GM12878 (cell line): ENCODE measurements around the gene SLFN13. TPM values are rescaled to one million over a fixed set of nuclear protein-coding genes. Genes with fewer than 3 reads are reported as not detected.

ENCODE experiments used
- BMI1 ChIP-seq: fragments of 450-650 bp; IDR thresholded peaks from 2 replicates; pipeline ENCODE4 v1.6.1; 2016; ENCODE audit warnings: mild to moderate bottlenecking, moderate library complexity, borderline replicate concordance
- CHD2 ChIP-seq: IDR thresholded peaks from 2 replicates; pipeline ENCODE4 v1.6.1; 2011; ENCODE audit warnings: low read depth, low read length, improper control_type of control experiment, borderline replicate concordance
- CHD4 ChIP-seq: fragments of 200-600 bp; sonication (generic); IDR thresholded peaks from 2 replicates; pipeline ENCODE4 v1.6.1; 2016; ENCODE audit warnings: mild to moderate bottlenecking
- CUX1 ChIP-seq: IDR thresholded peaks from 2 replicates; pipeline ENCODE4 v1.6.1; 2012; ENCODE audit warnings: improper control_type of control experiment, low read depth, low read length; ENCODE audit not compliant: insufficient replicate concordance
- DPF2 ChIP-seq: fragments of 450-650 bp; IDR thresholded peaks from 2 replicates; pipeline ENCODE4 v1.6.1; 2017; ENCODE audit warnings: mild to moderate bottlenecking
- EED ChIP-seq: sonication (generic); IDR thresholded peaks from 2 replicates; pipeline ENCODE4 v1.6.1; 2016; ENCODE audit warnings: antibody characterized with exemption, low read depth
- ELK1 ChIP-seq: IDR thresholded peaks from 2 replicates; pipeline ENCODE4 v1.6.1; 2012; ENCODE audit warnings: low read depth, low read length, improper control_type of control experiment
- HCFC1 ChIP-seq: fragments of 150-350 bp; IDR thresholded peaks from 2 replicates; pipeline ENCODE4 v1.6.1; 2014; ENCODE audit warnings: low read length
- HDAC6 ChIP-seq: fragments of 200-600 bp; sonication (generic); IDR thresholded peaks from one replicate; pipeline ENCODE4 v1.8.0; 2017; ENCODE audit warnings: antibody characterized with exemption; ENCODE audit not compliant: unreplicated experiment
- HDGF ChIP-seq: fragments of 450-650 bp; IDR thresholded peaks from 2 replicates; pipeline ENCODE4 v1.6.1; 2016; ENCODE audit warnings: antibody characterized with exemption
- NBN ChIP-seq: fragments of 450-650 bp; IDR thresholded peaks from 2 replicates; pipeline ENCODE4 v1.6.1; 2016
- NFIC ChIP-seq: IDR thresholded peaks from 2 replicates; pipeline ENCODE4 v1.6.1; 2012; ENCODE audit warnings: low read depth, mild to moderate bottlenecking, inconsistent platforms, low read length, moderate library complexity
- NR2C1 ChIP-seq: fragments of 450-650 bp; IDR thresholded peaks from 2 replicates; pipeline ENCODE4 v1.6.1; 2017; ENCODE audit warnings: antibody characterized with exemption, mild to moderate bottlenecking, moderate library complexity
- PML ChIP-seq: IDR thresholded peaks from 2 replicates; pipeline ENCODE4 v1.6.1; 2012; ENCODE audit warnings: low read length, inconsistent platforms
- POLR2AphosphoS2 ChIP-seq: IDR thresholded peaks from 2 replicates; pipeline ENCODE4 v1.6.1; 2011; ENCODE audit warnings: low read depth, mild to moderate bottlenecking, low read length, improper control_type of control experiment, moderate library complexity
- POU2F2 ChIP-seq: IDR thresholded peaks from 3 replicates; pipeline ENCODE4 v1.6.1; 2011; ENCODE audit warnings: low read depth, mild to moderate bottlenecking, low read length, borderline replicate concordance
- SMC3 ChIP-seq: IDR thresholded peaks from 2 replicates; pipeline ENCODE4 v1.6.1; 2011; ENCODE audit warnings: low read length, improper control_type of control experiment, borderline replicate concordance
- STAT1 ChIP-seq: fragments of 450-650 bp; conservative IDR thresholded peaks from 2 replicates; pipeline ENCODE4 v1.6.1; 2014; ENCODE audit warnings: antibody characterized with exemption, mild to moderate bottlenecking
- SUZ12 ChIP-seq: fragments of 200-600 bp; sonication (generic); IDR thresholded peaks from one replicate; pipeline ENCODE4 v1.6.1; 2018; ENCODE audit warnings: antibody characterized with exemption, mild to moderate bottlenecking; ENCODE audit not compliant: unreplicated experiment
- TAF1 ChIP-seq: IDR thresholded peaks from 2 replicates; pipeline ENCODE4 v1.6.1; 2011; ENCODE audit warnings: mild to moderate bottlenecking, low read depth, low read length, borderline replicate concordance
- TCF12 ChIP-seq: IDR thresholded peaks from 2 replicates; pipeline ENCODE4 v1.6.1; 2011; ENCODE audit warnings: low read depth, mild to moderate bottlenecking, low read length
- USF2 ChIP-seq: IDR thresholded peaks from 2 replicates; pipeline ENCODE4 v1.6.1; 2011; ENCODE audit warnings: low read depth, low read length, improper control_type of control experiment, borderline replicate concordance
- ZNF274 ChIP-seq: IDR thresholded peaks from one replicate; pipeline ENCODE4 v1.8.0; 2011; ENCODE audit not compliant: insufficient read length, insufficient read depth
- polyA plus RNA-seq, 11 experiments: library from polyadenylated mRNA; depleted of rRNA in 4 of 11; unstranded in 6 of 11; stranded (reverse) in 5 of 11; fragments of >200 nt; fragmentation: Nextera tagmentation in 4 of 11; fragmentation: Illumina TruSeq in 1 of 11; extraction: Ambion mirVana in 4 of 11; extraction: Trizol in 1 of 11; gene quantifications; 1 replicate in 1 of 11; 2 replicates in 10 of 11; pipeline versions ENCODE4 v1.2.1 to v1.2.3, GENCODE V29; 2011 to 2016; ENCODE audit warnings: inconsistent platforms in 2 of 11, missing spikeins in 2 of 11, low read depth in 1 of 11
- total RNA-seq, 4 experiments: library from RNA; depleted of rRNA in 3 of 4; stranded (reverse); fragments of >200 nt in 3 of 4; fragmentation: Illumina TruSeq in 1 of 4; extraction: Trizol in 1 of 4; gene quantifications; 2 replicates each; pipeline versions ENCODE4 v1.2.1 to v1.2.3, GENCODE V29; 2013 to 2021

Gene SLFN13
- total and polyA plus RNA-seq, 10 of the 15 experiments (the other 5 are each of a cell fraction or from before 2014, with no cell fraction given) = 12.4 to 82.4 (median 61.9) TPM

GRCh38 chr17:35448214-35448898 lies at the start of gene SLFN13 (continued):
- no peak for TF ChIP-seq SMC3
- TF ChIP-seq POLR2AphosphoS2 = peak; percentile 54; the same call in 1 of the 2 replicates
- no peak for TF ChIP-seq ELK1
- 0 out of 2 replicates have a peak, but pooled peaks have one; percentile 32 for TF ChIP-seq CHD4
- TF ChIP-seq EED = peak; percentile 42
- TF ChIP-seq HDGF = peak; percentile 83
- peak; percentile 66 for TF ChIP-seq NBN
- no peak for TF ChIP-seq BMI1
- TF ChIP-seq HDAC6 = no peak
- no peak for TF ChIP-seq STAT1
- TF ChIP-seq ZNF274 = no peak
- TF ChIP-seq TCF12 = 0 out of 2 replicates have a peak, but pooled peaks have one; percentile 15
- TF ChIP-seq CHD2 = 0 out of 2 replicates have a peak, but pooled peaks have one; percentile 21
- TF ChIP-seq TAF1 = no peak; the same call in 1 of the 2 replicates
- TF ChIP-seq USF2 = no peak
- TF ChIP-seq SUZ12 = no peak
- no peak for TF ChIP-seq NR2C1
- TF ChIP-seq NFIC = peak; percentile 47; the same call in 1 of the 2 replicates
- TF ChIP-seq CUX1 = no peak
- TF ChIP-seq PML = peak; percentile 51; the same call in 1 of the 2 replicates
- no peak for TF ChIP-seq HCFC1
- peak; percentile 30; the same call in 2 of the 3 replicates for TF ChIP-seq POU2F2
- TF ChIP-seq DPF2 = peak; percentile 63; the same call in 1 of the 2 replicates
